Measurements from ENCODE around the gene LINC00305. TPM values are rescaled to one million over a fixed set of nuclear protein-coding genes. Genes with fewer than 3 reads are reported as not detected.

The LINC00305 gene
- polyA plus RNA-seq, 1 donor = 3.6 TPM

Other genes starting within 250 kb of the LINC00305 start
- gene SERPINB10, start 241.1 kb downstream of the LINC00305 start, polyA plus RNA-seq (ENCODE audit: insufficient read length) = 0.27 TPM
- 3.6 TPM for gene HMSD, start 199.8 kb downstream of the LINC00305 start, polyA plus RNA-seq (ENCODE audit: insufficient read length)
- gene SERPINB8, start 179.0 kb downstream of the LINC00305 start, polyA plus RNA-seq (ENCODE audit: insufficient read length) = 3.4 TPM

Data from left kidney (tissue), 1 donor.